Hepatocyte (in vitro differentiated cells): Measurements from ENCODE around the gene NID1. TPM values are rescaled to one million over a fixed set of nuclear protein-coding genes. Genes with fewer than 3 reads are reported as not detected.

Experiments
- DNase-seq: peaks from one replicate; pipeline ENCODE4 v3.0.0-alpha.2; 2016; ENCODE audit warnings: low spot score
- H2AFZ ChIP-seq: fragments of 200-600 bp; sonication (generic); 2 replicates; pipeline ENCODE4 v1.6.0; 2016; ENCODE audit warnings: antibody characterized with exemption, mild to moderate bottlenecking
- H3K27ac ChIP-seq: fragments of 200-600 bp; sonication (generic); 2 replicates; pipeline ENCODE4 v1.5.1; 2016; ENCODE audit warnings: mild to moderate bottlenecking
- H3K27me3 ChIP-seq: fragments of 200-600 bp; sonication (generic); 2 replicates; pipeline ENCODE4 v1.6.1; 2016
- H3K36me3 ChIP-seq: fragments of 200-600 bp; sonication (generic); replicated peaks from 2 replicates; pipeline ENCODE4 v1.5.1; 2016; ENCODE audit warnings: low read depth; ENCODE audit not compliant: insufficient read depth
- H3K4me1 ChIP-seq: fragments of 200-600 bp; sonication (generic); 2 replicates; pipeline ENCODE4 v1.5.1; 2016; ENCODE audit warnings: mild to moderate bottlenecking, moderate library complexity; ENCODE audit not compliant: insufficient read depth
- H3K4me2 ChIP-seq: fragments of 200-600 bp; sonication (generic); 2 replicates; pipeline ENCODE4 v1.6.0; 2016
- H3K4me3 ChIP-seq: fragments of 200-600 bp; sonication (generic); 2 replicates; pipeline ENCODE4 v1.5.1; 2016; ENCODE audit warnings: mild to moderate bottlenecking
- H3K79me2 ChIP-seq: fragments of 200-600 bp; sonication (generic); 2 replicates; pipeline ENCODE4 v1.6.0; 2017; ENCODE audit warnings: mild to moderate bottlenecking
- H3K9me2 ChIP-seq: fragments of 200-600 bp; sonication (generic); replicated peaks from 2 replicates; pipeline ENCODE4 v1.6.0; 2017; ENCODE audit warnings: mild to moderate bottlenecking; ENCODE audit not compliant: insufficient read depth
- H3K9me3 ChIP-seq: fragments of 200-600 bp; sonication (generic); 2 replicates; pipeline ENCODE4 v1.5.1; 2016; ENCODE audit warnings: low read depth, mild to moderate bottlenecking
- H4K20me1 ChIP-seq: fragments of 200-600 bp; sonication (generic); 2 replicates; pipeline ENCODE4 v1.6.0; 2016; ENCODE audit warnings: mild to moderate bottlenecking; ENCODE audit not compliant: insufficient read depth, poor library complexity, severe bottlenecking
- CTCF ChIP-seq: fragments of 200-600 bp; sonication (generic); IDR thresholded peaks from 2 replicates; pipeline ENCODE4 v1.5.1; 2016; ENCODE audit warnings: antibody characterized with exemption, mild to moderate bottlenecking; ENCODE audit not compliant: poor library complexity
- EZH2 ChIP-seq: fragments of 200-600 bp; sonication (generic); IDR thresholded peaks from 2 replicates; pipeline ENCODE4 v1.6.1; 2016; ENCODE audit warnings: antibody characterized with exemption, mild to moderate bottlenecking, borderline replicate concordance
- EZH2phosphoT487 ChIP-seq: fragments of 200-600 bp; sonication (generic); IDR thresholded peaks from one replicate; pipeline ENCODE4 v1.6.1; 2018; ENCODE audit warnings: antibody characterized with exemption, mild to moderate bottlenecking, low read depth, moderate library complexity; ENCODE audit not compliant: unreplicated experiment, severe bottlenecking
- WGBS: methylation state at CpG from one replicate; pipeline ENCODE4 v1.1.6; 2016; ENCODE audit warnings: low lambda C conversion rate; ENCODE audit errors: missing lambda C conversion rate; 5-methylcytosine and 5-hydroxymethylcytosine counted together
- polyA plus RNA-seq: library from polyadenylated mRNA; unstranded; fragments of >200 nt; fragmentation: Nextera tagmentation; extraction: Ambion mirVana; gene quantifications from 2 replicates; pipeline ENCODE4 v1.2.1, GENCODE V29; 2016
- total RNA-seq: library from RNA; depleted of rRNA; stranded (reverse); fragments of >200 nt; gene quantifications from 2 replicates; pipeline ENCODE4 v1.2.3, GENCODE V29; 2014

The NID1 gene
- total and polyA plus RNA-seq, 2 experiments from 2014 or later = 53.8 to 72.8 TPM

GRCh38 chr1:235937123-235937522 lies 127.8 kb downstream of the NID1 start:
- no peak for DNase-seq
- Histone ChIP-seq H3K79me2 (no peaks in the 10 kb centered on the region), H3K9me2 (no peaks in the 10 kb centered on the region), H3K4me3 (no peak overlapping the region), H3K4me1 (no peaks in the 10 kb centered on the region), H3K36me3 (no peaks in the 10 kb centered on the region), H3K4me2 (no peak overlapping the region), H4K20me1 (no peaks in the 10 kb centered on the region), H3K27ac (no peak overlapping the region), H3K9me3 (no peaks in the 10 kb centered on the region), H2AFZ (no peak overlapping the region), H3K27me3 (no peaks in the 10 kb centered on the region)
- TF ChIP-seq EZH2phosphoT487 (no peak), CTCF (no peak), EZH2 (no peak)
- 91% methylated on average over 5 of the region's 5 CpGs for WGBS

GRCh38 chr1:235935235-235936225 lies 129.4 kb downstream of the NID1 start:
- no peak overlapping the region for H3K27ac ChIP-seq
- H3K4me1 ChIP-seq = no peaks in the 10 kb centered on the region
- DNase-seq = no peak
- H2AFZ ChIP-seq = no peak overlapping the region
- H4K20me1 ChIP-seq = no peaks in the 10 kb centered on the region
- TF ChIP-seq EZH2phosphoT487 (no peak), CTCF (no peak), EZH2 (no peak)
- H3K4me2 ChIP-seq = no peak overlapping the region
- H3K9me2 ChIP-seq = no peaks in the 10 kb centered on the region
- H3K4me3 ChIP-seq = no peak overlapping the region
- 79% methylated on average over 23 of the region's 23 CpGs for WGBS
- H3K27me3 ChIP-seq = no peaks in the 10 kb centered on the region
- H3K9me3 ChIP-seq = no peaks in the 10 kb centered on the region
- no peaks in the 10 kb centered on the region for H3K36me3 ChIP-seq
- H3K79me2 ChIP-seq = no peaks in the 10 kb centered on the region

- no peaks in the 10 kb centered on the region for H3K9me3 ChIP-seq
- no peak overlapping the region for H3K27ac ChIP-seq
- H4K20me1 ChIP-seq = no peaks in the 10 kb centered on the region
- H3K79me2 ChIP-seq = no peaks in the 10 kb centered on the region
- H2AFZ ChIP-seq = no peak overlapping the region
- TF ChIP-seq CTCF = no peak
- TF ChIP-seq EZH2 = no peak
- no peak for TF ChIP-seq EZH2phosphoT487
- H3K4me1 ChIP-seq = no peaks in the 10 kb centered on the region
- H3K36me3 ChIP-seq = no peaks in the 10 kb centered on the region
- no peak overlapping the region for H3K4me3 ChIP-seq
- no peaks in the 10 kb centered on the region for H3K9me2 ChIP-seq
- no peaks in the 10 kb centered on the region for H3K27me3 ChIP-seq
- H3K4me2 ChIP-seq = no peak overlapping the region
- DNase-seq = no peak
- WGBS = 85% methylated on average over 4 of the region's 4 CpGs
These were observed 131.1 kb downstream of the NID1 start for GRCh38 chr1:235933766-235934116.
